BE2C (cell line): ENCODE results near the gene DDX28.
"Not testable (repeated sequence)": the region's sequence is repeated elsewhere in the genome, so short reads cannot be mapped to it uniquely, and the experiment has no call there.

ENCODE experiments used
- DNase-seq: peaks from one replicate; pipeline ENCODE4 v3.0.0-alpha.2; 2020
- H3K27me3 ChIP-seq: fragments of 250-450 bp; sonication (Bioruptor Pico); 2 replicates; pipeline ENCODE4 v1.5.1; 2020; ENCODE audit warnings: mild to moderate bottlenecking
- H3K36me3 ChIP-seq: fragments of 250-450 bp; sonication (Bioruptor Pico); 2 replicates; pipeline ENCODE4 v1.5.1; 2020; ENCODE audit warnings: mild to moderate bottlenecking
- H3K4me1 ChIP-seq: fragments of 250-450 bp; sonication (Bioruptor Pico); 2 replicates; pipeline ENCODE4 v1.5.1; 2020
- H3K4me3 ChIP-seq: 2 replicates; pipeline ENCODE4 v1.5.1; 2011; ENCODE audit warnings: low read depth, low read length
- H3K9me3 ChIP-seq: fragments of 250-450 bp; sonication (Bioruptor Pico); 2 replicates; pipeline ENCODE4 v1.5.1; 2020
- TF ChIP-seq, protein P1 (sequence below): IDR thresholded peaks from 2 replicates; pipeline ENCODE4 v1.5.1; 2012; ENCODE audit warnings: mild to moderate bottlenecking, low read depth, low read length

The DDX28 gene

GRCh38 chr16:68041783-68042182, 18.8 kb upstream of the DDX28 start:
- Histone ChIP-seq H3K9me3 (no peaks in the 10 kb centered on the region), H3K4me3 (no peak overlapping the region), H3K27me3 (no peaks in the 10 kb centered on the region), H3K36me3 (peaks cover 10% of the 10 kb centered on the region), H3K4me1 (no peaks in the 10 kb centered on the region)
- DNase-seq: no peak
- TF ChIP-seq, protein P1, sequence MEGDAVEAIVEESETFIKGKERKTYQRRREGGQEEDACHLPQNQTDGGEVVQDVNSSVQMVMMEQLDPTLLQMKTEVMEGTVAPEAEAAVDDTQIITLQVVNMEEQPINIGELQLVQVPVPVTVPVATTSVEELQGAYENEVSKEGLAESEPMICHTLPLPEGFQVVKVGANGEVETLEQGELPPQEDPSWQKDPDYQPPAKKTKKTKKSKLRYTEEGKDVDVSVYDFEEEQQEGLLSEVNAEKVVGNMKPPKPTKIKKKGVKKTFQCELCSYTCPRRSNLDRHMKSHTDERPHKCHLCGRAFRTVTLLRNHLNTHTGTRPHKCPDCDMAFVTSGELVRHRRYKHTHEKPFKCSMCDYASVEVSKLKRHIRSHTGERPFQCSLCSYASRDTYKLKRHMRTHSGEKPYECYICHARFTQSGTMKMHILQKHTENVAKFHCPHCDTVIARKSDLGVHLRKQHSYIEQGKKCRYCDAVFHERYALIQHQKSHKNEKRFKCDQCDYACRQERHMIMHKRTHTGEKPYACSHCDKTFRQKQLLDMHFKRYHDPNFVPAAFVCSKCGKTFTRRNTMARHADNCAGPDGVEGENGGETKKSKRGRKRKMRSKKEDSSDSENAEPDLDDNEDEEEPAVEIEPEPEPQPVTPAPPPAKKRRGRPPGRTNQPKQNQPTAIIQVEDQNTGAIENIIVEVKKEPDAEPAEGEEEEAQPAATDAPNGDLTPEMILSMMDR: no peak

- DNase-seq: peak; percentile 83
- Histone ChIP-seq H3K36me3 (peaks cover 10% of the 10 kb centered on the region), H3K4me3 (no peak overlapping the region)
Measured at GRCh38 chr16:68040506-68041288, 17.7 kb upstream of the DDX28 start.

GRCh38 chr16:68037841-68038597, 15.0 kb upstream of the DDX28 start:
- no peaks in the 10 kb centered on the region for H3K27me3 ChIP-seq
- H3K9me3 ChIP-seq: no peaks in the 10 kb centered on the region
- TF ChIP-seq, protein P1: no peak
- peaks cover 10% of the 10 kb centered on the region for H3K36me3 ChIP-seq
- DNase-seq: no peak
- H3K4me3 ChIP-seq: no peak overlapping the region
- no peaks in the 10 kb centered on the region for H3K4me1 ChIP-seq

More at GRCh38 chr16:68040506-68041288, 17.7 kb upstream of the DDX28 start:
- Histone ChIP-seq H3K9me3 (no peaks in the 10 kb centered on the region), H3K27me3 (no peaks in the 10 kb centered on the region), H3K4me1 (no peaks in the 10 kb centered on the region)
- TF ChIP-seq, protein P1: peak; percentile 91

DNA sequence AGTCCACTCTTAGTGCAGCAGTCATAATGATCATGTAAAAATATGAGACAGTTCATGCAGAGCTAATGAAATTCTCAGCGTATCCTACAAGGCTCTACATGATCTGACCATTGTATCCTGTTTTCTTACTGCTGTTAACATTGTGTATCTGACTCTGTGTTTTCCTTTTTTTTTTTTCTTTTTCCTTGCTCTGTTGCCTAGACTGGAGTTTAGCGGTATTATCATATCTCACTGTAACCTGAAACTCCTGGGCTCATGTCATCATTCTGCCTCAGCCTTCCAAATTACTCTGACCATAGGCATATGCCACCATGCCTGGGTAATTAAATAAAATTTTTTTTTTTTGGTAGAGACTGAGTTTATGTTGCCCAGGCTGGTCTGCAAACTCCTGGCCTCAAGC, 12.2 kb upstream of the DDX28 start:
- Histone ChIP-seq H3K36me3 (peaks cover 2% of the 10 kb centered on the region; the same call in 1 of the 2 replicates), H3K27me3 (no peaks in the 10 kb centered on the region), H3K4me1 (no peaks in the 10 kb centered on the region), H3K4me3 (no peak overlapping the region), H3K9me3 (no peaks in the 10 kb centered on the region)
- no peak for DNase-seq
- TF ChIP-seq, protein P1: no peak

GRCh38 chr16:68033101-68033500, 10.1 kb upstream of the DDX28 start:
- Histone ChIP-seq H3K4me1 (no peaks in the 10 kb centered on the region), H3K27me3 (no peaks in the 10 kb centered on the region), H3K36me3 (peaks cover 4% of the 10 kb centered on the region), H3K4me3 (no peak overlapping the region), H3K9me3 (no peaks in the 10 kb centered on the region)
- no peak for DNase-seq
- TF ChIP-seq, protein P1: no peak

DNA sequence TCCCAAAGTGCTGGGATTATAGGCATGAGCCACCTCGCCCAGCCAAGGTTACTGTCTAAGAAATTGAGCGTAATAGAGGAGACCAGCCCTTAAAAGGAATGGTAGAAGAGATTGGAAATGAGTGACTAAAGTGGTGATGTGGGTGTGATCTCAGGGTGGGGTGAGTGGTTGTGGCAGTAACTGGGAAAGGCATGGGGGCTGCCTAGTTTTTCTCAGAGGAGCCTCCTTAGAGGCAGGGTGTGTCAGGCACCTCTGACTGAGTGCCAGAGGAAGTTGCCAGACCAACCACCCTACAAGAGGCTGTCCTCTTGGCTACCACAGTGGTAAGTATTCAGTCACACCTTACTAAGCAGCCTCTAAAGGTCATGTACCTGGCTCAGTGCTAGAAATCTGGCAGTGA, 8.9 kb upstream of the DDX28 start:
- TF ChIP-seq, protein P1: no peak
- Histone ChIP-seq H3K4me3 (no peak overlapping the region), H3K36me3 (peaks cover 4% of the 10 kb centered on the region; the same call in 1 of the 2 replicates), H3K9me3 (no peaks in the 10 kb centered on the region), H3K4me1 (no peaks in the 10 kb centered on the region), H3K27me3 (no peaks in the 10 kb centered on the region)
- no peak for DNase-seq

- H3K36me3 ChIP-seq, DNase-seq, H3K4me1 ChIP-seq, H3K4me3 ChIP-seq, H3K9me3 ChIP-seq, H3K27me3 ChIP-seq: not testable (repeated sequence)
Measured at GRCh38 chr16:68030108-68030507, 7.1 kb upstream of the DDX28 start.
